ENCODE measurements around the gene HOXD9.

Gene HOXD9

DNA sequence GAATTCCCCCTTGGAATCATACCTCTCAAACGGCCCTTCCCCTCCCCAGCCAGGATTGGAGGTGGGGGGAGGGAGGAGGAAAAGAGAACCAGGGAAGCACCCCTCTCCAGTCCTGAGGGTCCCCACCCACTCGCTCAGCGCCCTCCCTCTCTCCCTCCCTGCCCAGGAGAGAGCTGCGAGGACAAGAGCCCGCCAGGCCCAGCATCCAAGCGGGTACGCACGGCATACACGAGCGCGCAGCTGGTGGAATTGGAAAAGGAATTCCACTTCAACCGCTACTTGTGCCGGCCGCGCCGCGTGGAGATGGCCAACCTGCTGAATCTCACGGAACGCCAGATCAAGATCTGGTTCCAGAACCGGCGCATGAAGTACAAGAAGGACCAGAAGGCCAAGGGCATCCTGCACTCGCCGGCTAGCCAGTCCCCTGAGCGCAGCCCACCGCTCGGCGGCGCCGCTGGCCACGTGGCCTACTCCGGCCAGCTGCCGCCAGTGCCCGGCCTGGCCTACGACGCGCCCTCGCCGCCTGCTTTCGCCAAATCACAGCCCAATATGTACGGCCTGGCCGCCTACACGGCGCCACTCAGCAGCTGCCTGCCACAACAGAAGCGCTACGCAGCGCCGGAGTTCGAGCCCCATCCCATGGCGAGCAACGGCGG, 49.0 kb downstream of the HOXD9 start:
- Histone ChIP-seq H3K27me3 (replicated peaks; ENCODE audit: control insufficient read depth, insufficient read depth, low read length, poor library complexity, severe bottlenecking) (peaks cover 40% of the 10 kb centered on the region), H3K9me3 (ENCODE audit: control insufficient read depth, low read length) (no peaks in the 10 kb centered on the region), H3K36me3 (ENCODE audit: control insufficient read depth, insufficient read depth, low read length) (no peaks in the 10 kb centered on the region), H3K4me3 (ENCODE audit: insufficient read depth, low read depth, low read length, poor library complexity, severe bottlenecking) (no peak overlapping the region), H3K27ac (ENCODE audit: insufficient read depth, low read length, poor library complexity, severe bottlenecking) (no peak overlapping the region), H3K4me1 (ENCODE audit: control insufficient read depth, insufficient read depth, low read length, poor library complexity, severe bottlenecking) (no peaks in the 10 kb centered on the region)
- no peak for DNase-seq

DNA sequence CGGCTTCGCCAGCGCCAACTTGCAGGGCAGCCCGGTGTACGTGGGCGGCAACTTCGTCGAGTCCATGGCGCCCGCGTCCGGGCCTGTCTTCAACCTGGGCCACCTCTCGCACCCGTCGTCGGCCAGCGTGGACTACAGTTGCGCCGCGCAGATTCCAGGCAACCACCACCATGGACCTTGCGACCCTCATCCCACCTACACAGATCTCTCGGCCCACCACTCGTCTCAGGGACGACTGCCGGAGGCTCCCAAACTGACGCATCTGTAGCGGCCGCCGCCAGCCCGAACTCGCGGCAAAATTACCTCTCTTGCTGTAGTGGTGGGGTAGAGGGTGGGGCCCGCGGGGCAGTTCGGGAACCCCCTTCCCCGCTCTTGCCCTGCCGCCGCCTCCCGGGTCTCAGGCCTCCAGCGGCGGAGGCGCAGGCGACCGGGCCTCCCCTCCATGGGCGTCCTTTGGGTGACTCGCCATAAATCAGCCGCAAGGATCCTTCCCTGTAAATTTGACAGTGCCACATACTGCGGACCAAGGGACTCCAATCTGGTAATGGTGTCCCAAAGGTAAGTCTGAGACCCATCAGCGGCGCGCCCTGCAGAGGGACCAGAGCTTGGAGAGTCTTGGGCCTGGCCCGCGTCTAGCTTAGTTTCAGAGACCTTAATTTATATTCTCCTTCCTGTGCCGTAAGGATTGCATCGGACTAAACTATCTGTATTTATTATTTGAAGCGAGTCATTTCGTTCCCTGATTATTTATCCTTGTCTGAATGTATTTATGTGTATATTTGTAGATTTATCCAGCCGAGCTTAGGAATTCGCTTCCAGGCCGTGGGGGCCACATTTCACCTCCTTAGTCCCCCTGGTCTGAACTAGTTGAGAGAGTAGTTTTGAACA, 49.7 kb downstream of the HOXD9 start:
- H3K9me3 ChIP-seq (ENCODE audit: control insufficient read depth, low read length), result no peaks in the 10 kb centered on the region
- peaks cover 38% of the 10 kb centered on the region for H3K27me3 ChIP-seq (replicated peaks; ENCODE audit: control insufficient read depth, insufficient read depth, low read length, poor library complexity, severe bottlenecking)
- no peaks in the 10 kb centered on the region for H3K36me3 ChIP-seq (ENCODE audit: control insufficient read depth, insufficient read depth, low read length)
- H3K4me1 ChIP-seq (ENCODE audit: control insufficient read depth, insufficient read depth, low read length, poor library complexity, severe bottlenecking), result no peaks in the 10 kb centered on the region
- DNase-seq, result no peak
- no peak overlapping the region for H3K4me3 ChIP-seq (ENCODE audit: insufficient read depth, low read depth, low read length, poor library complexity, severe bottlenecking)
- H3K27ac ChIP-seq (ENCODE audit: insufficient read depth, low read length, poor library complexity, severe bottlenecking), result no peak overlapping the region

DNA sequence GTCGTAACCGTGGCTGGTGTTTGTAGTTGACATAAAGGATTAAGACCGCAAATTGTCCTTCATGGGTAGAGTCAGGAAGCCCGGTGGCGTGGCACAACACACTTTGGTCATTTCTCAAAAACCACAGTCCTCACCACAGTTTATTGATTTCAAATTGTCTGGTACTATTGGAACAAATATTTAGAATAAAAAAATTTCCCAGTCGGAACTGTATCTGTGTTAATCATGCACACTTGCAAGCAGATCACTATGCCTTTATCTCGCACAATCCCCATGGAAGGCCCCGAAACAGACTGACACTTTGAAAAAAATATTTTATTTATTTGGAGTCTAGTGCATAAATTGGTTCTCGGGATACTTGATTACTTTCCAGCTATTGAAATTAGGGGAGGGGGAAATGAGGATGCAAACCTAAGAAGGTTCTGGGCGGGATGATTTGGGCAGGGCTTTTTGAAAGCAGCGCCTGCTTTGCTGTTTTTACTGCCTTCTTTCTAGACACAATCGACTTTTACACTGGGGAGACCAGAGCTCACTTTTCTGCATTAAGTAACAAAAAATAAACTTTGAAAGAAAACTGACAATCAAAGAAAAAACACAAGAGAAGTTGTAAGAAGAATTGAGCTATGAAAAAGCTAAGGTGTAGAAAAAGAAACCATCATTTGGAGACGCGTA, 50.5 kb downstream of the HOXD9 start:
- no peak for DNase-seq
- Histone ChIP-seq H3K36me3 (ENCODE audit: control insufficient read depth, insufficient read depth, low read length) (no peaks in the 10 kb centered on the region), H3K27me3 (replicated peaks; ENCODE audit: control insufficient read depth, insufficient read depth, low read length, poor library complexity, severe bottlenecking) (peaks cover 43% of the 10 kb centered on the region), H3K27ac (ENCODE audit: insufficient read depth, low read length, poor library complexity, severe bottlenecking) (no peak overlapping the region), H3K4me3 (ENCODE audit: insufficient read depth, low read depth, low read length, poor library complexity, severe bottlenecking) (no peak overlapping the region), H3K4me1 (ENCODE audit: control insufficient read depth, insufficient read depth, low read length, poor library complexity, severe bottlenecking) (no peaks in the 10 kb centered on the region), H3K9me3 (ENCODE audit: control insufficient read depth, low read length) (no peaks in the 10 kb centered on the region)

DNA sequence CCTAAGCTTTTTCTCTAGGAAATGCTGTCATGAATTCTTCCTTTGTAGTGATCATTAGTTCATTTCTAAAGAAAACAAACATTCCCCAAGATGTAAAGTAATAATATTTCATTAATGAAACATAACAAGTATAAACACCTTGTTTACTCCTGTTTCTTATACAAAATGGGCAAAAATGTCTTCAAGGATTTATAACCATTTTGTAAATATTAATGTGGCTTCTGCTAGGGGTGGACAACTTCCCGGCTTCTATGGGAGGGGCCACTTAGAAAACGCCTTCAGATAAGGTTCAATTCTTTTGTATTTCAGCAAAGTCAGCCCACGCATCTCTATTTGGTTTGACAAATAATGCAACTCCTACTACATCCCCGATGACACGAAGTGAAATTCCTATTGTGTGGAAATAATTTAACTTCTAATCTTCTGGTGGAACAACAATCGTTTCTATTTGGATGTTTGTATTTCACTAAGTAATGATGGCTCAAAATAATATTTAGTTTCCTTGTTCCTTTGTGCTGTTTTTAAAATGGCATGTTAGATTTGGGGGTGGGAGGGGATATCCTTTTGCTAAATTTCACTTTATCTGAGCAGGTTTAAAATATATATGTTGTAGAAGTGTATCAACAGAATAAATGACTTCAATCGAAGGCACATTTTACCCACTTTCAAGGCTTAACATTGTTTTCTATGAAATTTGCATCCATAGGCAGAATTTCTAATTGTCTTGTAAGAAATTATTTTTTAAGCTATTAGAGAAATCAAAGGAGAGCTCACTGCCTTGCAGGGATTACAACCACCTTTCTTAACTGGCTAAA, 51.3 kb downstream of the HOXD9 start:
- no peak for DNase-seq
- Histone ChIP-seq H3K9me3 (ENCODE audit: control insufficient read depth, low read length) (no peaks in the 10 kb centered on the region), H3K4me1 (ENCODE audit: control insufficient read depth, insufficient read depth, low read length, poor library complexity, severe bottlenecking) (no peaks in the 10 kb centered on the region), H3K27me3 (replicated peaks; ENCODE audit: control insufficient read depth, insufficient read depth, low read length, poor library complexity, severe bottlenecking) (peaks cover 50% of the 10 kb centered on the region), H3K27ac (ENCODE audit: insufficient read depth, low read length, poor library complexity, severe bottlenecking) (no peak overlapping the region), H3K36me3 (ENCODE audit: control insufficient read depth, insufficient read depth, low read length) (no peaks in the 10 kb centered on the region), H3K4me3 (ENCODE audit: insufficient read depth, low read depth, low read length, poor library complexity, severe bottlenecking) (no peak overlapping the region)

DNA sequence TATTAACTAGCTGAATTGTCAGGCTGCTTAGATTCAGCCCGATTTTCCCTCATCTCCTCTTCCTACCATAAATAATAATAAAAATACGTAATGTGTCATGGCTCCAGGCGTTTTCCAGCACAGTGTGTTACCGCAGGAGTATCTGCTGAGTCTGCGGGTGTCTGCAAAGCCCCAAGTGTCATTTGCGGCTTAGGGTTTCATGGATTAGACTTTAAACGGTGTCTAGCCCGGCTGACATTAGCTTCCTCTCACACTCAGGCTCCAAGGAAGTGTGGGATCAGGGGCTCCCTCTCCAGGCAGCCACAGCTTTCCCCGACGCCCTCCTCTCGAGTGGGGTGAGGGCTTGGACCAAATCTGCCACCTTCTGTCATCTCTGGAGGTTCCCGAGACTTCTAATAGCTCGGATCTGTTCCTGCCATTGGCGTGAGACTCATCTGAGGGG, 51.9 kb downstream of the HOXD9 start:
- peaks cover 54% of the 10 kb centered on the region for H3K27me3 ChIP-seq (replicated peaks; ENCODE audit: control insufficient read depth, insufficient read depth, low read length, poor library complexity, severe bottlenecking)

More for the DNA sequence above, 51.9 kb downstream of the HOXD9 start:
- Histone ChIP-seq H3K4me1 (ENCODE audit: control insufficient read depth, insufficient read depth, low read length, poor library complexity, severe bottlenecking) (no peaks in the 10 kb centered on the region), H3K4me3 (ENCODE audit: insufficient read depth, low read depth, low read length, poor library complexity, severe bottlenecking) (no peak overlapping the region), H3K27ac (ENCODE audit: insufficient read depth, low read length, poor library complexity, severe bottlenecking) (no peak overlapping the region), H3K9me3 (ENCODE audit: control insufficient read depth, low read length) (no peaks in the 10 kb centered on the region), H3K36me3 (ENCODE audit: control insufficient read depth, insufficient read depth, low read length) (no peaks in the 10 kb centered on the region)
- no peak for DNase-seq
